Measurements from ENCODE around the gene PRSS21.

DNA sequence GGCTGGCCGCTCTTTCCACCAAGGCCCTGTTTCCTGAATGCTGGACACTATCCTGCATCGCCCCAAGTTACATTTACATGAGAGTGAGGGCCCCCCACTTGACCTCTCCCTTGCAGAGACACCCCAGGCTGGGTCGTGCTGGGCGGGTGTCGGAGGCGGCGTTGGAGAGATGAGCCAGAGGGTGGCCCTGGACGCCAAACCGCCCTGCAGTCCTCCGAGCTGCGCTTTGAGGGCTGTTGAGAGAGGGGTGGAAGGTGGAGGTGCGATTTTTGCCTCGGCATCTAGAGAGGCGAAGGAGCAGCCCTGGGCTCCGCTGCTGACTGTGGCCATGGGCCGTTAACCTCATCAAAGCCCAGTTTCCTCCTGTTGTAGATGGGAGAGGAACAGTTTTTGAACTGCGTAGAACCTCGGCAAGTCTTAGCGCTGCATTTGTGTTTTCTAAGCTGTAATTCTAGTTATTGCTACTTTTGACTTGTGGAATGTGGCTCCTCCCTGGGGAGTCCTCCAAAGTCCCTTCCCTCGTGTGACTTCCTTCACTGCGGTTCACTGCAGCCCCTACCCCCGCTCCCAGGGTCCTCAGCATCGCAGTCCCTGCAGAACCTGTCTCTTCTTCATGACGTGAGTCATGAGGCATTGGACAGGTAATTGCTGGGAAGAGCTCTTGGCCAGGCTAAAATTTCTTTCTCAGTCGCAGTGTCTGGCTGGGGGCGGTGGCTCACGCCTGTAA, 39.0 kb upstream of the PRSS21 start:
- TF ChIP-seq, protein P1, sequence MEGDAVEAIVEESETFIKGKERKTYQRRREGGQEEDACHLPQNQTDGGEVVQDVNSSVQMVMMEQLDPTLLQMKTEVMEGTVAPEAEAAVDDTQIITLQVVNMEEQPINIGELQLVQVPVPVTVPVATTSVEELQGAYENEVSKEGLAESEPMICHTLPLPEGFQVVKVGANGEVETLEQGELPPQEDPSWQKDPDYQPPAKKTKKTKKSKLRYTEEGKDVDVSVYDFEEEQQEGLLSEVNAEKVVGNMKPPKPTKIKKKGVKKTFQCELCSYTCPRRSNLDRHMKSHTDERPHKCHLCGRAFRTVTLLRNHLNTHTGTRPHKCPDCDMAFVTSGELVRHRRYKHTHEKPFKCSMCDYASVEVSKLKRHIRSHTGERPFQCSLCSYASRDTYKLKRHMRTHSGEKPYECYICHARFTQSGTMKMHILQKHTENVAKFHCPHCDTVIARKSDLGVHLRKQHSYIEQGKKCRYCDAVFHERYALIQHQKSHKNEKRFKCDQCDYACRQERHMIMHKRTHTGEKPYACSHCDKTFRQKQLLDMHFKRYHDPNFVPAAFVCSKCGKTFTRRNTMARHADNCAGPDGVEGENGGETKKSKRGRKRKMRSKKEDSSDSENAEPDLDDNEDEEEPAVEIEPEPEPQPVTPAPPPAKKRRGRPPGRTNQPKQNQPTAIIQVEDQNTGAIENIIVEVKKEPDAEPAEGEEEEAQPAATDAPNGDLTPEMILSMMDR (IDR thresholded peaks at IDR 0.05; ENCODE audit: low read depth, low read length, poor library complexity, severe bottlenecking): no peak
- no peak for TF ChIP-seq EZH2phosphoT487 (IDR thresholded peaks at IDR 0.05; ENCODE audit: borderline replicate concordance, low read length)

Data from DOHH2 (cell line).